Retinal pigment epithelial cell (primary cell): Measurements from ENCODE around the gene HCN2.

Experiments
- DNase-seq: peaks from one replicate; pipeline ENCODE4 v3.0.0-alpha.2; 2010; ENCODE audit warnings: low read depth
- H3K4me3 ChIP-seq: 2 replicates; pipeline ENCODE4 v1.5.1; 2011; ENCODE audit warnings: mild to moderate bottlenecking, low read length, control low read depth, moderate library complexity
- TF ChIP-seq, protein P1 (sequence below): conservative IDR thresholded peaks from 2 replicates; pipeline ENCODE4 v1.5.1; 2011; ENCODE audit warnings: low read depth, low read length, control low read depth, inconsistent platforms

HCN2 gene

DNA sequence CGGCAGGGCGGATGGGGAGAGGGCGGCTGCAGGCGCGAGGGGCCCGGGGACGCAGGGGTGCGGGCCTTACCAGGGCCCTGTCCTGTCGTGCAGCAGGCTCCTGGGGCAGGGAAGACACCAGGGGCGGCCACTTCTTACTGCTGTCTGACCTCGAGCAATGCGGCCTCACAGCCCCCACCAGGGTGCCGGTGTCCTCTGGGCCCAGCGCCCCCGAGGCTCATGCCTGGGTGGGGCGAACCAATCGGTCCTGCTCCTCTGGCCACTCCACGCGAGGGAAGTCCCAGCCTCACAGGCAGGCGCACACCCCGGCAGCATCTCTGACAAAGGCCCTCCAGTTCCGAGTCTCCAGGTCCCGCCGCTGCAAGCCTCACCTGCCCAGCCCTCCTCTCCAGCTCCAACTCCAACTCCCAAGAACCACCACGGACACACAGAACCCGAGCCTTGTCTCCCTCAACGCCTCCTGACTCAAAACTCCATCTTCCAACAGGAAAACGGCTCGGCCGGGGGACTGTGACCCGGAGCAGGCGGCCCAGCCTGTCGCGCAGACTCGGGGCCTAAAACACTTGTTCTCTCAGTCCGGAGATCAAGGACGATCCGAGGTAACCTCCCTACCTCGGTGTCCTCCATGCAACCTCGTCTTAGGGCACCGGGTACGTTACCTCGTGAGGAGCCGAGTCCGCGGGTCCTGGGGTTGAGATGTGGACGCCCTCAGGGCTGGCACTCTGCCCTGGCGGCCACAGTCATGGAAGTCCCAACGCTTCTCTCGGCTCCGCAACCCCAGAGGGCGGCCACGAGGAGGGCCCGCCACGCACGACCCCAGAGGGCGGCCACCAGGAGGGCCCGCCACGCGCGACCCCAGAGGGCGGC is 56.5 kb downstream of the HCN2 start:
- no peak overlapping the region for H3K4me3 ChIP-seq
- TF ChIP-seq, protein P1, sequence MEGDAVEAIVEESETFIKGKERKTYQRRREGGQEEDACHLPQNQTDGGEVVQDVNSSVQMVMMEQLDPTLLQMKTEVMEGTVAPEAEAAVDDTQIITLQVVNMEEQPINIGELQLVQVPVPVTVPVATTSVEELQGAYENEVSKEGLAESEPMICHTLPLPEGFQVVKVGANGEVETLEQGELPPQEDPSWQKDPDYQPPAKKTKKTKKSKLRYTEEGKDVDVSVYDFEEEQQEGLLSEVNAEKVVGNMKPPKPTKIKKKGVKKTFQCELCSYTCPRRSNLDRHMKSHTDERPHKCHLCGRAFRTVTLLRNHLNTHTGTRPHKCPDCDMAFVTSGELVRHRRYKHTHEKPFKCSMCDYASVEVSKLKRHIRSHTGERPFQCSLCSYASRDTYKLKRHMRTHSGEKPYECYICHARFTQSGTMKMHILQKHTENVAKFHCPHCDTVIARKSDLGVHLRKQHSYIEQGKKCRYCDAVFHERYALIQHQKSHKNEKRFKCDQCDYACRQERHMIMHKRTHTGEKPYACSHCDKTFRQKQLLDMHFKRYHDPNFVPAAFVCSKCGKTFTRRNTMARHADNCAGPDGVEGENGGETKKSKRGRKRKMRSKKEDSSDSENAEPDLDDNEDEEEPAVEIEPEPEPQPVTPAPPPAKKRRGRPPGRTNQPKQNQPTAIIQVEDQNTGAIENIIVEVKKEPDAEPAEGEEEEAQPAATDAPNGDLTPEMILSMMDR, result no peak
- no peak for DNase-seq

DNA sequence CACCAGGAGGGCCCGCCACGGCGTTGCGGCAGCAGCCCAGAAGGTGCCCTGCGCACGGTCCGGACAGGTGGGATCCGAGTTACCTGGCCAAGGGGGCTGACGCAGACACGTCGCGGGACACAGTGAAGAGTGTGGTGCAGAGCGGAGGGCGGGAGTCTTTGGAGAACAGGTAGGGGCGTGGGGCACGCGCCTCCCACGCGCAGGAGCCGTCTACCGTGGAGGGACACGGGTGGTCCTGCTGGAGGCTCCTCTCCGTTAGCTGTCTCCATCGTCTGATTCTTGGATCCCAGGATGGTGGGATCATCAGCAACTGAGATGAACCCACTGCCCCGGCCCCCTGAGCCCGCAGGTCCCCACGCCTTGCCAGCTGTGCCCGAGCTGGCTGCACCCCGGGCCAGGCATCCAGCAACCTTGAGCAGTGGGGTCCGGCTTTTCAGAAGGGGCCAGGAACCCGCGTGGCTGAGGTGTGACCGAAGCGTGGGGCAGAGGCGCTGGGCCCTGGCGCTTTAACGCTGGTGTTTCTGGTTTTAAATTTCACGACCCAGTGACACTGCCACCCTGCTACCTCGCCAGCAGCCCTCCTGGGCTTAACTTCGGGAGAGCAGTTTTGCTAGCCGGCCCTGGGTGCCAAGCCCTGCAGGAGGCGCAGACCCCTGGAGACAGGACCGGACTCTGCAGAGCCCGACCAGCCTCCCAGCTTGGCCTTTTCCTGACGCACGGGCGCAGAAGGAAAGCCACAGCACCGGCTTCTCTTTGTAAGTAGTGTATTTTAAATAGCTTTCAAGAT is 57.3 kb downstream of the HCN2 start:
- DNase-seq, result no peak
- TF ChIP-seq, protein P1, result no peak

GRCh38 chr19:647566-648284 is 58.0 kb downstream of the HCN2 start:
- TF ChIP-seq, protein P1, result no peak
- no peak for DNase-seq
- no peak overlapping the region for H3K4me3 ChIP-seq

More for the DNA sequence above, 57.3 kb downstream of the HCN2 start:
- H3K4me3 ChIP-seq, result no peak overlapping the region

- no peak for DNase-seq
- TF ChIP-seq, protein P1, result no peak
These were observed 58.6 kb downstream of the HCN2 start for GRCh38 chr19:648305-648704.

GRCh38 chr19:648904-649801 is 59.5 kb downstream of the HCN2 start:
- TF ChIP-seq, protein P1, result no peak
- DNase-seq, result no peak
- H3K4me3 ChIP-seq, result no peak overlapping the region

More at GRCh38 chr19:648305-648704, 58.6 kb downstream of the HCN2 start:
- H3K4me3 ChIP-seq, result no peak overlapping the region

DNA sequence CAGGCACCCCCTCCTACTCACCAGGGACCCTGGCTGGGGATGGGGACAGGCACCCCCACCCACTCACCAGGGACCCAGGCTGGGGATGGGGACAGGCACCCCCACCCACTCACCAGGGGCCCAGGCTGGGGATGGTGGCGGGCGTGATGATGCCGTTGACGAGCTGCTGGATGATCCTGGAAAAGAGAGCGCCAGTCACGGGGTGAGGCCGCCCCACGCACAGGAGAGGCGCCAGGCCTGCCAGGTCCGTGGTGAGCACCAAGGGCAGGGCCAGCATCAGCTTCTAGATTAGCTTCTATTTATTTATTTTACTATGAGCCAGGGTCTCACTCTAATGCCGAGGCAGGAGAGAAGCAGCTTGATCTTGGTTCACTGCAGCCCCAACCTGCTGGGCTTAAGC is 60.4 kb downstream of the HCN2 start:
- no peak overlapping the region for H3K4me3 ChIP-seq
- DNase-seq, result no peak
- TF ChIP-seq, protein P1, result no peak
